Heart left ventricle (tissue), 13 donors: ENCODE measurements around the gene JAKMIP1.

ENCODE experiments used
- CTCF ChIP-seq, 12 donors: fragments of 200-600 bp; sonication (generic) in 4 of 12; IDR thresholded peaks; one replicate each; pipeline versions ENCODE4 v1.5.0 to v1.8.0; 2018 to 2022; ENCODE audit warnings: antibody characterized with exemption in 12 of 12, mild to moderate bottlenecking in 5 of 12
- POLR2A ChIP-seq, 2 donors: fragments of 450-650 bp; IDR thresholded peaks; one replicate each; pipeline ENCODE4 v1.6.1; 2017; ENCODE audit warnings: antibody characterized with exemption in 2 of 2, mild to moderate bottlenecking in 2 of 2, moderate library complexity in 2 of 2
- donor health status: ischemic (EF 13 %, LVEDD 7.1; RV severe dilation, severe dysfunction).
- donor health status: DM: no; HTN: yes; CAD: no.
- donor health status: DM: no; HTN: no; CAD: no.
- donor health status: ischemic (EF 25% LVEDD 6.9; RV normal size, moderate dysfunction).
- donor health status: ischemic (EF 25% LVEDD 5.7; RV mildly dilated, moderate dysfunction).
- donor health status: ischemic (EF 35%, LVEDD 5.7; RV mildly dilated, moderate dysfunction).
- donor health status: nonischemic (EF 11% LVEDD 7.7; RV severe dilation, severe dysfunction).
- donor health status: DM: yes; HTN: yes; CAD: no.
- donor health status: PGD.
- donor health status: ischemic (EF 29% LVEDD 5.4; RV normal size, mild dysfunction).
- donor health status: nonischemic (EF 23%, LVEDD 6.1; RV moderate dilation, normal function).

DNA sequence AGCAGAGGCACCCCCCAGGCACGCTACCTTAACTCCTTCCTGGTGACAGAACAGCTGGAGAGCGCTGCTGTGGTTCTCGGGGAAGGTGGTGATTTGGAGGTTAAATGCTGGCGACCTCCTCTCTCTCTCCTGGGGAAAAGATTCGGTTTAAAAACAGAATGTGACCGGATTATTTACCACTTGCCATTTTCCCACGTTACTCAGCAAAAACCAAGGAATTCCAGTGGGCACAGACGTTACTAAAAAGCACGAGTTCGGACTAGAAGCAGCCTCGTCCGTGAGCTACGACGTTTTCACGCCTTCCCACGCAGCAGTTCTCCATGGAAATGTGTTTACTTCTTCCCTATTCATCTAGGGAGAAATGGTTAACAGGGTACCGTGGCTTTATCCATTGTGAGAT, 149.8 kb downstream of the JAKMIP1 start:
- TF ChIP-seq CTCF (IDR thresholded peaks at IDR 0.05) (no peak), POLR2A (IDR thresholded peaks at IDR 0.05) (no peak)
